Jurkat, Clone E6-1 (cell line): ENCODE measurements around the gene PCDHGB4.
"Not testable (repeated sequence)": the region's sequence is repeated elsewhere in the genome, so short reads cannot be mapped to it uniquely, and the experiment has no call there.

Source experiments
- DNase-seq: peaks from one replicate; pipeline ENCODE4 v3.0.0-alpha.2; 2011; ENCODE audit warnings: low read depth, low spot score
- H3K4me3 ChIP-seq: 2 replicates; pipeline ENCODE4 v1.5.1; 2011; ENCODE audit warnings: mild to moderate bottlenecking, low read length, control low read depth, moderate library complexity

PCDHGB4 gene

DNA sequence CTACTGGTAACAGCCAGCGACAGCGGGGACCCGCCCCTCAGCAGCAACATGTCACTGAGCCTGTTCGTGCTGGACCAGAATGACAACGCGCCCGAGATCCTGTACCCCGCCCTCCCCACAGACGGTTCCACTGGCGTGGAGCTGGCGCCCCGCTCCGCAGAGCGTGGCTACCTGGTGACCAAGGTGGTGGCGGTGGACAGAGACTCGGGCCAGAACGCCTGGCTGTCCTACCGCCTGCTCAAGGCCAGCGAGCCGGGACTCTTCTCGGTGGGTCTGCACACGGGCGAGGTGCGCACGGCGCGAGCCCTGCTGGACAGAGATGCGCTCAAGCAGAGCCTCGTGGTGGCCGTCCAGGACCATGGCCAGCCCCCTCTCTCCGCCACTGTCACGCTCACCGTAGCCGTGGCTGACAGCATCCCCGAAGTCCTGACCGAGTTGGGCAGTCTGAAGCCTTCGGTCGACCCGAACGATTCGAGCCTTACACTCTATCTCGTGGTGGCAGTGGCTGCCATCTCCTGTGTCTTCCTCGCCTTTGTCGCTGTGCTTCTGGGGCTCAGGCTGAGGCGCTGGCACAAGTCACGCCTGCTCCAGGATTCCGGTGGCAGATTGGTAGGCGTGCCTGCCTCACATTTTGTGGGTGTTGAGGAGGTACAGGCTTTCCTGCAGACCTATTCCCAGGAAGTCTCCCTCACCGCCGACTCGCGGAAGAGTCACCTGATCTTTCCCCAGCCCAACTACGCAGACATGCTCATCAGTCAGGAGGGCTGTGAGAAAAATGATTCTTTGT is 7.1 kb downstream of the PCDHGB4 start:
- H3K4me3 ChIP-seq, DNase-seq: not testable (repeated sequence)

DNA sequence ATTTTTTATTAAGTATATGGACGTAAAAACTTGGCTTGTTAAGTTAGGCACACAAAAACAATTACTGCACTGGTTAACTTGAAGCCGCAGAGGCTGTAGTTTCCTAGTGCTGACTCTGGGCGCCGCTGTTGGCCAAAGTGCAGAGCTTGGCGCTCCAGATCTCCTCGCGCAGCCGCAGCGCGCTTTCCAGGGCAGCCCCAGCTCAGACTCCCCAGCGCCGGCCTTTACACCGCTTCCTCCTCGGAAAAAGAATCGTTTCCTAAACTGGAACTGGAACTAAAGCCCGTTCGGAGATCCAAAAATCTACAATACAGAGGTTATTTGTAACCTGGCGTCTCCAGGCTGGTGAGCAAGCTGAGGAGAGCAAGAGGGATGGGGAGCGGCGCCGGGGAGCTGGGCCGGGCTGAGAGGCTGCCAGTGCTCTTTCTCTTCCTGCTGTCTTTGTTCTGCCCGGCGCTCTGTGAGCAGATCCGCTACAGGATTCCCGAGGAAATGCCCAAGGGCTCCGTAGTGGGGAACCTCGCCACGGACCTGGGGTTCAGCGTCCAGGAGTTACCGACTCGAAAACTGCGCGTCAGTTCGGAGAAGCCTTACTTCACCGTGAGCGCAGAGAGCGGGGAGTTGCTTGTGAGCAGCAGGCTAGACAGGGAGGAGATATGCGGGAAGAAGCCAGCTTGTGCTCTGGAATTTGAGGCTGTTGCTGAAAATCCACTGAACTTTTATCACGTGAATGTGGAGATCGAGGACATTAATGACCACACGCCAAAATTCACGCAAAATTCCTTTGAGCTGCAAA is 10.5 kb downstream of the PCDHGB4 start, which contains the start of gene PCDHGB5:
PCDHGB5 (plus strand) TSS at position 192 of the 796 bp plus-strand sequence; CDS start at position 373, 181 bp downstream.
- H3K4me3 ChIP-seq: not testable (repeated sequence)

DNA sequence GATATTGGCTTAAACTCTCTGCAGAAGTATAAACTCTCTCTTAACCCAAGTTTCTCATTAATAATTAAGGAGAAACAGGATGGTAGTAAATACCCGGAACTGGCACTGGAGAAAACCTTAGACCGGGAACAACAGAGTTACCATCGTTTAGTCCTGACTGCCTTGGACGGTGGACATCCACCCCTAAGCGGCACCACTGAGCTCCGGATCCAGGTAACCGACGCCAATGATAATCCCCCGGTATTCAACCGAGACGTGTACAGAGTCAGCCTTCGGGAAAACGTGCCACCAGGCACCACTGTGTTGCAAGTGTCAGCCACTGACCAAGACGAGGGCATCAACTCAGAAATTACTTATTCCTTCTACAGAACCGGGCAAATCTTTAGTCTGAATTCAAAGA is 11.1 kb downstream of the PCDHGB4 start:
- no peak overlapping the region for H3K4me3 ChIP-seq
- no peak for DNase-seq

More for the DNA sequence above, 10.5 kb downstream of the PCDHGB4 start, which contains the start of gene PCDHGB5:
- not testable (repeated sequence) for DNase-seq

DNA sequence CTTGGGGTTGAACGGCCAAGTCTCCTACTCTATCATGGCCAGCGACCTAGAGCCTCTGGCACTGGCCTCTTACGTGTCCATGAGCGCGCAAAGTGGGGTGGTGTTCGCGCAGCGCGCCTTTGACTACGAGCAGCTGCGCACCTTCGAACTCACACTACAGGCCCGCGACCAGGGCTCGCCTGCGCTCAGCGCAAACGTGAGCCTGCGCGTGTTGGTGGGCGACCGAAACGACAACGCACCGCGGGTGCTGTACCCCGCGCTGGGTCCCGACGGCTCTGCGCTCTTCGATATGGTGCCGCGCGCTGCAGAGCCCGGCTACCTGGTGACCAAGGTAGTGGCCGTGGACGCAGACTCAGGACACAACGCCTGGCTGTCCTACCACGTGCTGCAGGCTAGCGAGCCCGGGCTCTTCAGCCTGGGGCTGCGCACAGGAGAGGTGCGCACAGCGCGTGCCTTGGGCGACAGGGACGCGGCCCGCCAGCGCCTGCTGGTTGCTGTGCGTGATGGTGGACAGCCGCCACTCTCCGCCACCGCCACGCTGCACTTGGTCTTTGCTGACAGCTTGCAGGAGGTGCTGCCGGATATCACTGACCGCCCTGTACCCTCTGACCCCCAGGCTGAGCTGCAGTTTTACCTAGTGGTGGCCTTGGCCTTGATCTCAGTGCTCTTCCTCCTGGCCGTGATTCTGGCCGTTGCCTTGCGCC is 12.2 kb downstream of the PCDHGB4 start:
- no peak for DNase-seq
- no peak overlapping the region for H3K4me3 ChIP-seq

DNA sequence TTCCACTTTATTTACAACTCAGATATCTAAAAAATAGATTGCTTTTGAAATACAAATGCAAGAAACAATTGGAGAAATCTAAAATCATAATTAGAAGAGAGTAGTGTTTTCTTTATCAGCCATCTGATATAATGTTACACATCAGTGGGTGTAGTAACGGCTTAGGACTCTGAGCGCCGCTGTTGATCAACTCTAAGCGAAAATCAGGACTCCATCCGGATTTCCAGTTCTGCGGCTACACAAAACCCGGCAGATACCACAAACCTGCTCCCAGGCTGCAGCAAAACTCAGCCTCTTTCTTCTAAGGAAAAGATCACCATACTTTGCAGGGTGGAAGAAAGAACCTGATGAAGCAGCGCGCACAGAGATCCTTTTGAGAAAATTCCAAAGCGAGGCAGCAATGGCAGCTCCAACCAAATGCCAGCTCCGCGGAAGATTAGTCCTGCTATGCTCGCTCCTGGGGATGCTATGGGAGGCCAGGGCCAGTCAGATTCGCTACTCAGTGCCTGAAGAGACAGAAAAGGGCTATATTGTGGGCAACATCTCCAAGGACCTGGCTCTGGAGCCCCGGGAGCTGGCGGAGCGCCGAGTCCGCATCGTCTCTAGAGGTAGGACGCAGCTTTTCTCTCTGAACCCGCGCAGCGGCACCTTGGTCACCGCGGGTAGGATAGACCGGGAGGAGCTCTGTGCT is 15.2 kb downstream of the PCDHGB4 start, which contains the start of gene PCDHGA9:
PCDHGA9 (plus strand) TSS at position 226 of the 691 bp plus-strand sequence; CDS start at position 401, 175 bp downstream.
- no peak for DNase-seq

GRCh38 chr5:141403387-141403786 is 15.9 kb downstream of the PCDHGB4 start:
- DNase-seq: no peak
- no peak overlapping the region for H3K4me3 ChIP-seq

More for the DNA sequence above, 15.2 kb downstream of the PCDHGB4 start, which contains the start of gene PCDHGA9:
- H3K4me3 ChIP-seq: 0 out of 2 replicates have a peak within 1 kb of the TSS, but pooled peaks have one; percentile 5

GRCh38 chr5:141407790-141408505 is 20.4 kb downstream of the PCDHGB4 start, which contains the start of gene PCDHGB6:
Gene PCDHGB6, plus strand, starts transcription at chr5:141408021. Its CDS starts 182 bp downstream, at chr5:141408203.
- not testable (repeated sequence) for DNase-seq
- H3K4me3 ChIP-seq: peak within 1 kb of the TSS; percentile 48

DNA sequence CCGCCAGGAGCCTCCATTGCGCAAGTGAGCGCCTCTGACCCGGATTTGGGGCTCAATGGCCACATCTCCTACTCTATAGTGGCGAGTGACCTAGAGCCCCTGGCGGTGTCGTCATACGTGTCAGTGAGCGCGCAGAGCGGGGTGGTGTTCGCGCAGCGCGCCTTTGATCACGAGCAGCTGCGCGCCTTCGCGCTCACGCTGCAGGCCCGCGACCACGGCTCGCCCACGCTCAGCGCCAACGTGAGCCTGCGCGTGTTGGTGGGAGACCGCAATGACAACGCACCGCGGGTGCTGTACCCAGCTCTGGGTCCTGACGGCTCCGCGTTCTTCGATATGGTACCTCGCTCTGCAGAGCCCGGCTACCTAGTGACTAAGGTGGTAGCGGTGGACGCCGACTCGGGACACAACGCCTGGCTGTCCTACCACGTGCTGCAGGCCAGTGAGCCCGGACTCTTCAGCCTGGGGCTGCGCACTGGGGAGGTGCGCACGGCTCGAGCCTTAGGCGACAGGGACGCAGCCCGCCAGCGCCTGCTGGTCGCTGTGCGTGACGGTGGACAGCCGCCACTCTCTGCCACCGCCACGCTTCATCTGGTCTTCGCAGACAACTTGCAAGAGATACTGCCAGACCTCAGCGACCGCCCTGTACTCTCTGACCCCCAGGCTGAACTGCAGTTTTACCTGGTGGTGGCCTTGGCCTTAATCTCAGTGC is 22.3 kb downstream of the PCDHGB4 start:
- DNase-seq: no peak
- H3K4me3 ChIP-seq: no peak overlapping the region

GRCh38 chr5:141411575-141411974 is 24.1 kb downstream of the PCDHGB4 start:
- no peak for DNase-seq
- no peak overlapping the region for H3K4me3 ChIP-seq

DNA sequence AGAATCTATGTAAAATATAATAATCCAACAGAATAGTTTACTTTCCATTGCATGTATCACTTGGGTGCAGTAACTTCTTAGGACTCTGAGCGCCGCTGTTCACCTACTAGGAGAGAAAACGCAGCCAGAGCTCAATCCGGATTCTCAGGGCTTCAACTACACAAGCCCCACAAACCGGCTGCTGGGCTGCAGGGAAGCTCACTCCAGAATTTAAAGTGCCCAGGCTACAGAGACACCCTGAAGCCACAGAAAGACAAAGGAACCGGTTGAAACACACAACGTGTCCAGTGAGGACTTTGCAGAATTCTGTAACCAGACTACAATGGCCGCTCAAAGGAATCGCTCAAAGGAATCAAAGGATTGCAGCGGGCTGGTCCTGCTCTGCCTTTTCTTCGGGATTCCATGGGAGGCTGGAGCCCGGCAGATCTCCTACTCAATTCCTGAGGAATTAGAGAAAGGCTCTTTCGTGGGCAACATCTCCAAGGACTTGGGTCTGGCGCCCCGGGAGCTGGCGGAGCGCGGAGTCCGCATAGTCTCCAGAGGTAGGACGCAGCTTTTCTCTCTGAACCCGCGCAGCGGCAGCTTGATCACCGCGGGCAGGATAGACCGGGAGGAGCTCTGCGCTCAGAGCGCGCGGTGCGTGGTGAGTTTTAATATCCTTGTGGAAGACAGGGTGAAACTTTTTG is 25.5 kb downstream of the PCDHGB4 start, which contains the start of gene PCDHGA10:
PCDHGA10 (plus strand) TSS at position 134 of the 686 bp plus-strand sequence; CDS start at position 323, 189 bp downstream.
- peak within 1 kb of the TSS; percentile 66 for H3K4me3 ChIP-seq
- peak; percentile 70 for DNase-seq

DNA sequence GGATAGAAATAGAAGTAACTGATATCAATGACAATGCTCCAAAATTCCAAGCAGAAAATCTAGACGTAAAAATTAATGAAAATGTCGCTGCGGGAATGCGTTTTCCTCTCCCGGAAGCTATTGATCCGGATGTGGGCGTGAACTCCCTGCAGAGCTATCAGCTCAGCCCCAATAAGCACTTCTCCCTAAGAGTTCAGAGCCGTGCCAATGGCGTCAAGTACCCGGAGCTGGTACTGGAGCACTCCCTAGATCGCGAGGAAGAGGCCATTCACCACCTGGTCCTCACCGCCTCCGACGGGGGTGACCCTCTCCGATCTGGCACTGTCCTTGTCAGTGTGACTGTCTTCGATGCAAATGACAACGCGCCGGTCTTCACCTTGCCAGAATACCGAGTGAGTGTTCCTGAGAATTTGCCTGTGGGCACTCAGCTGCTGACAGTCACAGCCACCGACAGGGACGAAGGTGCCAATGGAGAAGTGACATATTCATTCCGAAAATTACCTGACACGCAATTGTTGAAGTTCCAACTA is 26.1 kb downstream of the PCDHGB4 start:
- DNase-seq: no peak
- H3K4me3 ChIP-seq: peak overlapping the region; percentile 66

GRCh38 chr5:141414548-141415274 is 27.2 kb downstream of the PCDHGB4 start:
- DNase-seq, H3K4me3 ChIP-seq: not testable (repeated sequence)

DNA sequence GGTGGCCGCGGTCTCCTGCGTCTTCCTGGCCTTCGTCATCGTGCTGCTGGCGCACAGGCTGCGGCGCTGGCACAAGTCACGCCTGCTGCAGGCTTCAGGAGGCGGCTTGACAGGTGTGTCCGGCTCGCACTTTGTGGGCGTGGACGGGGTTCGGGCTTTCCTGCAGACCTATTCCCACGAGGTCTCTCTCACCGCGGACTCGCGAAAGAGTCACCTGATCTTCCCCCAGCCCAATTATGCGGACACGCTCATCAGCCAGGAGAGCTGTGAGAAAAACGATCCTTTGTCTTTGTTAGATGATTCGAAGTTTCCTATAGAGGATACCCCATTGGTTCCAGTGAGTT is 27.7 kb downstream of the PCDHGB4 start:
- not testable (repeated sequence) for DNase-seq, H3K4me3 ChIP-seq

DNA sequence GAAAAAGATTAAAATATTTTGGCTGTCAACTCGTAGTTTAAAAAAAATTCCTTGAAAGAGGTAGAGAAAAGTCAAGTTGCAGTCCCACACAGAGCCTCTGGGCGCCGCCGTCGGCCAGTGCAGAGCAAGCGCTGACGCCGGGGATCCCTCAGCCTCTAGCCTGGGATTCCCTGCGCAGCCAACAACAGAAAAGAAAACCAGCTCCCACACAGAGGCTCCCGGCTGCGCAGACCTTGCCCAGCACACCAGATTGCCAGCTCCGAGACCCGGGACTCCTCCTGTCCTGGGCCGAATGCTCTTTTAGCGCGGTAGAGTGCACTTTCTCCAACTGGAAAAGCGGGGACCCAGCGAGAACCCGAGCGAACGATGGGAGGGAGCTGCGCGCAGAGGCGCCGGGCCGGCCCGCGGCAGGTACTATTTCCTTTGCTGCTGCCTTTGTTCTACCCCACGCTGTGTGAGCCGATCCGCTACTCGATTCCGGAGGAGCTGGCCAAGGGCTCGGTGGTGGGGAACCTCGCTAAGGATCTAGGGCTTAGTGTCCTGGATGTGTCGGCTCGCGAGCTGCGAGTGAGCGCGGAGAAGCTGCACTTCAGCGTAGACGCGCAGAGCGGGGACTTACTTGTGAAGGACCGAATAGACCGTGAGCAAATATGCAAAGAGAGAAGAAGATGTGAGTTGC is 30.1 kb downstream of the PCDHGB4 start, which contains the start of gene PCDHGB7:
PCDHGB7 (plus strand) TSS at position 184 of the 679 bp plus-strand sequence; CDS start at position 367, 183 bp downstream.
- H3K4me3 ChIP-seq: not testable (repeated sequence)
- DNase-seq: peak; percentile 26
